ENCODE measurements around the gene SCN1A. TPM values are rescaled to one million over a fixed set of nuclear protein-coding genes. Genes with fewer than 3 reads are reported as not detected.

Gene SCN1A
- total and polyA plus RNA-seq, 10 of the 15 experiments (the other 5 are each of a cell fraction or from before 2014, with no cell fraction given), result not detected

GRCh38 chr2:166082736-166083135, 45.1 kb downstream of the SCN1A start:
- 12% methylated on average over 2 of the region's 2 CpGs for WGBS (ENCODE audit: insufficient coverage, insufficient replicate concordance, low lambda C conversion rate, missing lambda C conversion rate)
- DNase-seq (ENCODE audit: low read depth, low spot score) (no peak), ATAC-seq (no peak), FAIRE-seq (no peak)
- no peak overlapping the region for H3K9ac ChIP-seq (ENCODE audit: control insufficient read depth, insufficient read depth, low read length)
- H3K27me3 ChIP-seq (replicated peaks in 1 of 2; ENCODE audit: control insufficient read depth in 2 of 2, insufficient read depth in 2 of 2, low read length in 1 of 2), result no peaks in the 10 kb centered on the region
- no peak overlapping the region for H3K27ac ChIP-seq (ENCODE audit: control insufficient read depth, insufficient read depth)
- intact Hi-C loops (cut with micrococcal nuclease; ENCODE audit: unreplicated experiment), result no loop called here
- no peak overlapping the region for H3K4me3 ChIP-seq
- TF ChIP-seq SP1 (IDR thresholded peaks at IDR 0.05; ENCODE audit: low read depth, low read length) (no peak), RBBP5 (conservative IDR thresholded peaks at IDR 0.05) (no peak), HDAC6 (IDR thresholded peaks at IDR 0.05; ENCODE audit: unreplicated experiment) (no peak), ZNF592 (IDR thresholded peaks at IDR 0.05) (no peak), USF1 (IDR thresholded peaks at IDR 0.05; ENCODE audit: borderline replicate concordance, extremely low read length, insufficient read depth, low read depth, low read length) (no peak), IRF3 (IDR thresholded peaks at IDR 0.05) (no peak), ZZZ3 (IDR thresholded peaks at IDR 0.05; ENCODE audit: control insufficient read depth, insufficient read length, low read depth) (no peak), POLR2A (IDR thresholded peaks at IDR 0.05; ENCODE audit: low read depth, low read length) (no peak), CTCF (IDR thresholded peaks at IDR 0.05 in 2 of 3, conservative IDR thresholded peaks at IDR 0.05 in 1 of 3; ENCODE audit: control insufficient read depth in 2 of 3, extremely low read depth in 1 of 3, insufficient read depth in 1 of 3, low read depth in 3 of 3, low read length in 3 of 3) (no peak), WRNIP1 (IDR thresholded peaks at IDR 0.05; ENCODE audit: borderline replicate concordance, low read depth, low read length) (no peak), GABPA (IDR thresholded peaks at IDR 0.05; ENCODE audit: low read depth) (no peak)
- no peaks in the 10 kb centered on the region for H4K20me1 ChIP-seq (ENCODE audit: control insufficient read depth, insufficient read depth)
- no peak overlapping the region for H2AFZ ChIP-seq (ENCODE audit: control insufficient read depth, low read depth, low read length)
- H3K4me2 ChIP-seq (ENCODE audit: control insufficient read depth, insufficient read depth), result no peak overlapping the region
- BruUV-seq (replicated peaks), result no TSS peak
- no peaks in the 10 kb centered on the region for H3K79me2 ChIP-seq (ENCODE audit: control insufficient read depth, insufficient read depth, low read length)
- ChIA-PET RAD21 (ENCODE audit: unreplicated experiment) (no interaction called here), POLR2A (no interaction called here), SMC1A (ENCODE audit: uncharacterized antibody, unreplicated experiment) (interaction anchor here (0.6 kb wide), 1 partner anchor 100 kb away, joined by 3 read pairs; no protein-coding TSS in a partner anchor), CTCF (no interaction called here)
- H3K36me3 ChIP-seq (ENCODE audit: control insufficient read depth in 2 of 2, insufficient read depth in 2 of 2, low read length in 1 of 2), result no peaks in the 10 kb centered on the region
- in situ Hi-C loops (cut with MboI), result no loop called here
- no peaks in the 10 kb centered on the region for H3K9me3 ChIP-seq (replicated peaks; ENCODE audit: control insufficient read depth, insufficient read depth, low read length)
- H3K4me1 ChIP-seq (ENCODE audit: control insufficient read depth, insufficient read depth, low read length), result no peaks in the 10 kb centered on the region

Measured in GM12878 (cell line).